Measurements from ENCODE around the gene B9D1. TPM values are rescaled to one million over a fixed set of nuclear protein-coding genes. Genes with fewer than 3 reads are reported as not detected.

B9D1 gene
- total RNA-seq, 2 donors from 2014 or later = 37.7 to 42.8 TPM

GRCh38 chr17:19364699-19365498 lies 2.4 kb upstream of the B9D1 start:
- TF ChIP-seq CTCF (conservative IDR thresholded peaks at IDR 0.05) = no peak
- peak; percentile 52 for DNase-seq
- Mint-ChIP-seq H3K9me3 (no peaks in the 10 kb centered on the region), H3K4me3 (no peak overlapping the region), H3K36me3 (ENCODE audit: low read depth) (peaks cover 4% of the 10 kb centered on the region), H3K27ac (no peak overlapping the region), H3K27me3 (ENCODE audit: insufficient read depth) (no peaks in the 10 kb centered on the region), H3K4me1 (peaks cover 21% of the 10 kb centered on the region)
- no peak overlapping the region for H3K9ac ChIP-seq (ENCODE audit: extremely low read depth, low read length, poor library complexity, severe bottlenecking)
- no peaks in the 10 kb centered on the region for H3K27me3 ChIP-seq (ENCODE audit: control insufficient read depth, insufficient read depth, low read length, poor library complexity, severe bottlenecking)
- no peaks in the 10 kb centered on the region for H3K36me3 ChIP-seq (ENCODE audit: control insufficient read depth, insufficient read depth, low read length)
- no peak overlapping the region for H3K27ac ChIP-seq (ENCODE audit: low read depth, low read length)
- no peaks in the 10 kb centered on the region for H3K9me3 ChIP-seq (ENCODE audit: control insufficient read depth, low read length)
- WGBS, 2 experiments (ENCODE audit: insufficient coverage in 1 of 2, insufficient read length in 1 of 2) = 91 to 95% methylated on average over 8 to 14 of the region's 14 CpGs
- H3K4me3 ChIP-seq (ENCODE audit: low read length) = no peak overlapping the region
- H3K4me1 ChIP-seq (ENCODE audit: control insufficient read depth, insufficient read depth, low read length) = peaks cover 3% of the 10 kb centered on the region

GRCh38 chr17:19363460-19364035 lies 1.0 kb upstream of the B9D1 start:
- no peaks in the 10 kb centered on the region for H3K9me3 Mint-ChIP-seq
- peak overlapping the region; percentile 71 for H3K27ac Mint-ChIP-seq
- H3K27me3 ChIP-seq (ENCODE audit: control insufficient read depth, insufficient read depth, low read length, poor library complexity, severe bottlenecking) = no peaks in the 10 kb centered on the region
- no peak for TF ChIP-seq CTCF (conservative IDR thresholded peaks at IDR 0.05)
- H3K4me3 ChIP-seq (ENCODE audit: low read length) = peak overlapping the region; percentile 90
- no peak overlapping the region for H3K9ac ChIP-seq (ENCODE audit: extremely low read depth, low read length, poor library complexity, severe bottlenecking)
- WGBS, 2 experiments (ENCODE audit: insufficient coverage in 1 of 2, insufficient read length in 1 of 2) = 79 to 83% methylated on average over 2 to 6 of the region's 6 CpGs
- no peak overlapping the region for H3K27ac ChIP-seq (ENCODE audit: low read depth, low read length)
- peaks cover 3% of the 10 kb centered on the region for H3K4me1 ChIP-seq (ENCODE audit: control insufficient read depth, insufficient read depth, low read length)
- H3K4me1 Mint-ChIP-seq = peaks cover 21% of the 10 kb centered on the region
- no peaks in the 10 kb centered on the region for H3K36me3 ChIP-seq (ENCODE audit: control insufficient read depth, insufficient read depth, low read length)
- H3K36me3 Mint-ChIP-seq (ENCODE audit: low read depth) = peaks cover 11% of the 10 kb centered on the region
- H3K4me3 Mint-ChIP-seq = peak overlapping the region; percentile 76
- no peaks in the 10 kb centered on the region for H3K27me3 Mint-ChIP-seq (ENCODE audit: insufficient read depth)
- DNase-seq = peak; percentile 72
- H3K9me3 ChIP-seq (ENCODE audit: control insufficient read depth, low read length) = no peaks in the 10 kb centered on the region

GRCh38 chr17:19363114-19363438 lies 553 bp upstream of the B9D1 start:
- no peaks in the 10 kb centered on the region for H3K36me3 ChIP-seq (ENCODE audit: control insufficient read depth, insufficient read depth, low read length)
- H3K9ac ChIP-seq (ENCODE audit: extremely low read depth, low read length, poor library complexity, severe bottlenecking) = no peak overlapping the region
- H3K27me3 Mint-ChIP-seq (ENCODE audit: insufficient read depth) = no peaks in the 10 kb centered on the region
- H3K4me1 Mint-ChIP-seq = peaks cover 21% of the 10 kb centered on the region
- H3K27ac ChIP-seq (ENCODE audit: low read depth, low read length) = no peak overlapping the region
- H3K4me1 ChIP-seq (ENCODE audit: control insufficient read depth, insufficient read depth, low read length) = peaks cover 3% of the 10 kb centered on the region
- no peaks in the 10 kb centered on the region for H3K9me3 Mint-ChIP-seq
- TF ChIP-seq CTCF (conservative IDR thresholded peaks at IDR 0.05) = no peak
- peak overlapping the region; percentile 90 for H3K4me3 ChIP-seq (ENCODE audit: low read length)
- H3K9me3 ChIP-seq (ENCODE audit: control insufficient read depth, low read length) = no peaks in the 10 kb centered on the region
- peaks cover 15% of the 10 kb centered on the region for H3K36me3 Mint-ChIP-seq (ENCODE audit: low read depth)
- no peaks in the 10 kb centered on the region for H3K27me3 ChIP-seq (ENCODE audit: control insufficient read depth, insufficient read depth, low read length, poor library complexity, severe bottlenecking)
- H3K4me3 Mint-ChIP-seq = peak overlapping the region; percentile 76
- peak overlapping the region; percentile 71 for H3K27ac Mint-ChIP-seq
- no peak for DNase-seq
- WGBS, 2 experiments (ENCODE audit: insufficient coverage in 1 of 2, insufficient read length in 1 of 2) = 46 to 47% methylated on average over 13 to 14 of the region's 14 CpGs
